Activated CD4-positive, alpha-beta T cell treated with anti-CD3 and anti-CD28 coated beads, Interleukin-2, amount 50 U/mL, for 48 hours (primary cell): ENCODE results near the gene ELOVL6.
"Not testable (repeated sequence)": the region's sequence is repeated elsewhere in the genome, so short reads cannot be mapped to it uniquely, and the experiment has no call there.

Source experiments
- DNase-seq, 2 experiments: peaks; one replicate each; pipeline ENCODE4 v3.0.0-alpha.2; 2020

Gene ELOVL6

GRCh38 chr4:110120506-110120905 lies 77.9 kb downstream of the ELOVL6 start:
- DNase-seq: no peak

DNA sequence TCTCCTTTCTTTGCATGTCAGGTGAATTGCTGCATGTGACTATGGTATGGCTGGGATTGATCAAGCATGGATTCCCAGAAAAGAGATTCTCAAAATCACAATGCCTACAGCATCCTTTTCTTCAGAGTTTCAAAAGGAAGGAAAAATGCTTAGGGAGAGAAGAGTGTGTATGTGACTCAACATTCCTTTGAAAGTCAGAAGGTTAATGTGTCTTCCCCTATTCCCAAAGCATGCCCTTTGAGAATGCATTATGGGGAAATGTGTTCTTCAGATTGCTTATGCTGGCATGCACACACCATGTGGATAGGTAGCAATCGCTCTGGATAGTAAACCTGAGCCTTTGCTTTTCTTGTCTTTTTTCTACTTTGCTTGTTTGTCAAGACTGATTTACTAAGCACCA lies 78.5 kb downstream of the ELOVL6 start:
- DNase-seq: no peak

- DNase-seq: no peak
These were observed 79.1 kb downstream of the ELOVL6 start for GRCh38 chr4:110119337-110119736.

- DNase-seq: no peak
These were observed 86.4 kb downstream of the ELOVL6 start for GRCh38 chr4:110112056-110112455.

GRCh38 chr4:110109455-110109854 lies 89.0 kb downstream of the ELOVL6 start:
- no peak for DNase-seq

- DNase-seq: no peak
These were observed 89.5 kb downstream of the ELOVL6 start for GRCh38 chr4:110108960-110109359.

DNA sequence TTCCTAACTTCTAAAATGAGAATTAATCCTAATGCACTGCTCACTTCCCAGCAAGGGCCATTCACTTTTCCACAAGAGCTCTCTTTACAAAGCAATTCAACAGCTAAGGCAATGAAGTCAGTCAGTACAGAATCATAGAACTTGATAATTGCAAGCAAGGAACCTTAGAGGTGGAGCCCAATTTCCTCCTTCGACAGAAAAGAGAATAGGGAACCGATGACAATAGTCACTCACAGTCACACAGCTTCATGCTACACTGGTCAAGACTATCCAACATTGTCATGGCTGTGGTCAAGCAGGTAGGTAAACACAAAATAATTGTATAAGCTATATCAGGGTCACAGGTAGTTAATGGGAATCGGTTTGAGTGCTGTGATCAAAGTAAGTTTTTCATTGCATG lies 90.0 kb downstream of the ELOVL6 start:
- DNase-seq: no peak

GRCh38 chr4:110107866-110108265 lies 90.5 kb downstream of the ELOVL6 start:
- DNase-seq: no peak

GRCh38 chr4:110106931-110107296 lies 91.5 kb downstream of the ELOVL6 start:
- DNase-seq: no peak

- no peak for DNase-seq
These were observed 93.8 kb downstream of the ELOVL6 start for GRCh38 chr4:110104661-110105060.

DNA sequence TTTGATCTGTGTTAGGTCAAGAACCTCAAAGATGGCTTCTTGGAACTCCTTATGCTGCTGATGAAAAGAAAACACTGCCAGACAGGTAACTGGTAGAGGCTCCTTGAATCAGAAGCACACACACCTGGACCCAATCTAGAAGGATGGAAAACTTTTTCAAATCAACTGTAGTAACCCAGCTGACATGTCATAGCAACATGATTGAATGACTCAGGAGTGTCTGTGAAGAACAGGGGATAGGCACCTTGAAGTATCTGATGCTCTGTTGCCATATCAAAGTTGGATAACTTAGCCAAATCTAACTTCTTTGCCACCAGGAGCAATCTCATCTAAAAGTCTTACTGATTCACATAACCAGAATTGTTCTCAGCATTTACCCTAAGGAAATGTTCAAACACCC lies 98.8 kb downstream of the ELOVL6 start:
- no peak for DNase-seq

DNA sequence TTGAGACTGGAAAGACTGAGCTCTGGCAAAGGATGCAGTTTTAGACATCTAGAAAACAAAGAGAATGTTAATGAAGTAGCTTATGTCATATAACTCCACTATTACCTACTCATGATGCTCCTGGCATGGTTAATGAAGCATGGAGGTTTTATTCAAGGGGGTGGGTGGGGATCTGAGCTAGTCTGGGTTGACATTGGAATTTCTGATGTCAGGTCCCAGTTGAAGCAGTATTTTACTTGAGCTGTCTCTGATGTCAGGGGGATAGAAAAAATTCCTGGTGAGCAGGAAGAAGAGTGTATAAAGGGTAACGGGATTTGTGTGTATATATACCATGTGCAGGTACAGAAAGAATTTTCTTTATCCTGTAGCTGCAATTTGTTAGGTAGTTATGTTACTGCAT lies 102.0 kb downstream of the ELOVL6 start:
- DNase-seq: no peak

DNA sequence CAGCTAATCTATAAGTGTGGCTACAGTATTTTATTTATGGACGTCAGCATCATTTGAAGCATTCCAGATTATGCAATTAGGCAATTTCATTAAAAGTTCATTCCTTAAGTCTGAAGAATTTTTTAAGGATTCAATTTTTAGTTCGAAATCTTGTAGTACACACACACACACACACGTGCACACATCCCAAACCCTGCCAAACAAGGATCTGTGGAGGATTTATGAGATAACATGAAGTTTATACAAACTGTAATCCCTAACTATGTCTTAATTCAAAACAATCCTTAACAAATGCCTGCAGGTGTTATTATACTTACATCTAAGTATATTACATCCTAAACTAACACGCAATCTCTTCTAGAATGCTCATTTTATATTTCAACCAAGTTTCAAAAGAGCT lies 105.8 kb downstream of the ELOVL6 start:
- DNase-seq: no peak

GRCh38 chr4:110091434-110092140 lies 106.8 kb downstream of the ELOVL6 start:
- no peak for DNase-seq

DNA sequence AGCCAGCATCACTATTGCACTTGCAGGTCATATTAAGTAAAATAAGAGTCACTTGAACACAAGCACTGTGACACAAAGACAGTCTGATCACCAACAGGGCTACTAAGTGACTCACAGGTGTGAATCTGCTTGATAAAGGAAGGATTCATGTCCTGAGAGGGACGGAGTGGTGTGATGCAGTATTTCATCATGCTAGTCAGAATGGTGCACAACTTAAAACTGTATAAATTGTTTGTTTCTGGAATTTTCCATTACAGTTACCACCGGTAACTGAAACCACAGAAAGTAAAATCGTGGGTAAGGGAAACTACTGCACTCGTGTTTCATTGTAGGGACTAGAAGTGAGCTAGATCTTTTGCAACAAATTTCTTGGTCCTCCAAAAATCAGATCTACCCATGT lies 109.7 kb downstream of the ELOVL6 start:
- peak in 1 of 2 experiments; percentile 20 for DNase-seq

- peak in 1 of 2 experiments; percentile 21 for DNase-seq
These were observed 111.2 kb downstream of the ELOVL6 start for GRCh38 chr4:110087070-110087708.

GRCh38 chr4:110085131-110085530 lies 113.3 kb downstream of the ELOVL6 start:
- no peak for DNase-seq

DNA sequence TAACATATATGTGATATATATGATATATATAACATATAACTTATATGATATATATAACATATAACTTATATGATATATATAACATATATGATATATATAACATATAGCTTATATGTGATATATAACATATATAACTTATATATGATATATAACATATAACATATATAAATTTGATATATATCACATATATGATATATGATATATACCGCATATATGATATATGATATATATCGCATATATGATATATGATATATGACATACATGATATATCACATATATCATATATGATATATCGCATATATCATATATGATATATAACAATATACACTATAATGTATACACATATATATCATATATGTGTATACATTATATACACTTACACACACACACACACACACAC lies 114.3 kb downstream of the ELOVL6 start:
- DNase-seq: no peak

DNA sequence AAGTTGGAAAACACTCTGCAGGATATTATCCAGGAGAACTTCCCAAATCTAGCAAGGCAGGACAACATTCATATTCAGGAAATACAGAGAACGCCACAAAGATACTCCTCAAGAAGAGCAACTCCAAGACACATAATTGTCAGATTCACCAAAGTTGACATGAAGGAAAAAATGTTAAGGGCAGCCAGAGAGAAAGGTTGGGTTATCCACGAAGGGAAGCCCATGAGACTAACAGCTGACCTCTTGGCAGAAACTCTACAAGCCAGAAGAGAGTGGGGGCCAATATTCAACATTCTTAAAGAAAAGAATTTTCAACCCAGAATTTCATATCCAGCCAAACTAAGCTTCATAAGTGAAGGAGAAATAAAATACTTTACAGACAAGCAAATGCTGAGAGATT lies 120.3 kb downstream of the ELOVL6 start:
- not testable (repeated sequence) for DNase-seq

DNA sequence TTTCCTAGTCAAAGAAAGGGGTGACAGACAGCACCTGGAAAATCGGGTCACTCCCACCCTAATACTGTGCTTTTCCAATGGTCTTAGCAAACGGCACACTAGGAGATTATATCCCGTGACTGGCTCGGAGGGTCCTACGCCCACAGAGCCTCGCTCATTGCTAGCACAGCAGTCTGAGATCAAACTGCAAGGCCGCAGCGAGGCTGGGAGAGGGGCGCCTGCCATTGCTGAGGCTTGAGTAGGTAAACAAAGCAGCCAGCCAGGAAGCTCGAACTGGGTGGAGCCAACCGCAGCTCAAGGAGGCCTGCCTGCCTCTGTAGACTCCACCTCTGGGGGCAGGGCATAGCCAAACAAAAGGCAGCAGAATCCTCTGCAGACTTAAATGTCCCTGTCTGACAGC lies 121.6 kb downstream of the ELOVL6 start:
- not testable (repeated sequence) for DNase-seq

DNA sequence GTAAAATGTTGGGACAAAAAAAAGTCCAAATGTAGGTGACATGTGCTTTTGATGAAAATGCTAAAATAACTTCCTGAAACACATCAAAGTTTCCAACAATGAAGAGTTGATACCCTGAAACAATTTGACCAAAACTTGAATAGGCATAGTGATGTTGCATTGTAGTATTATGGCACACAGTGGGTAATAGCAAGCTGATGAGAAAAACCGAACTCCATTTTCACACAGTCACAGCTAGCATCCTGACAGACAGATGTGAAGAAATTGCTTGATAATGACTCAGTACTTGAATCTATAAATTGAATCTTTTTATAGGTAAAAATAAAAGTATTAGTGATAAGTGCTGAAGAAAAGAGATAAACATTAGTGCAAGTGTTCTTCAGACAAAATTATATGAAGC lies 122.5 kb downstream of the ELOVL6 start:
- no peak for DNase-seq

DNA sequence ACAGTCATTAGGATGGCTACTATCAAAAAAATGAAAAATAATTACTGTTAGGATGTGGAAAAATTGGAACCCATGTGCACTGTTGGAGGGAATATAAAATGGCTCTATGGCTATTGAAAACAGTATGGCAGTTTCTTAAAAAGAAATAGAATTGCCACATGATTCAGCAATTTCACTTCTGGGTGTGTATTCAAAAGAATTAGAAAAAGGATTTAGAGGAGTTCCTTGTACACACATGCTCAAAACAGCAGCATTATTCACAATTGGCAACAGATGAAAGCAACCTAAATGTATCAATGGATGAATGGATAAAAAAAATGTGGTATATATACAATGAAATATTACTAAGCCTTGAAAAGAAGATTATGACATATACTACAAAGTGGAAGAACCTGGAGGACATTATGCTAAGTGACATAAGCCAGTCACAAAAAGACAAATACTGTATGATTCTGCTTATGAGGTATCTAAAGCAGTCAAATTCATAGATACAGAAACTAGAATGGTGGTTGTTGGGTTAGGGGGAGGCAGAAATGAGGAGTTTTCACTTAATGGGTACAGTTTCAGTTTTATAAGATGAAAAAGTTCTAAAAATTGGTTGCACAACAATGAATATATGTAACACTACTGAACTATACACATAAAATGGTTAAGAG lies 123.2 kb downstream of the ELOVL6 start:
- DNase-seq: no peak

GRCh38 chr4:110074570-110074969 lies 123.8 kb downstream of the ELOVL6 start:
- no peak for DNase-seq
